NCI-H446 treated with DMSO at 0.1 percent for 48 hours (cell line): ENCODE results near the gene SLC38A4.
"Not testable (repeated sequence)": the region's sequence is repeated elsewhere in the genome, so short reads cannot be mapped to it uniquely, and the experiment has no call there.

Experiments used
- DNase-seq: peaks from one replicate; lab custom pipeline; 2025; lab: John Stamatoyannopoulos, UW

The SLC38A4 gene

DNA sequence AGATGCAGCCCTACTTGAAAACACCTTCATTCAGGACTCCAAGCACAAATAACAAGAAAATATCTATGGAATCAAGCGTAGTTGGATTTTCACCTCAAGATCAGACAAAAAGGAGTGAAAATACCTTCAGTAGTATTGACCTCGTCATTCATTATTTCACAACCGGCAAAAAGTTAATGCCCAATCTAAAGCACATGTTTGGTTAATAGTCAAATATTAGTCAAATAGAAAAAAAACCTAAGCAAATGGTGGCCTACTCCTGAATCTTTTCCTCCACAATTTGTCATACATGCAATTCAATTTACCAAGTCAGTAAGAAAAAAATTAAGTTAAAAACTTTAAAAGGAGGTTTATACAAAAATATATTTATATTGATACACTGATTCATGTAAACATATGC, 50.0 kb downstream of the SLC38A4 start:
- no peak for DNase-seq

DNA sequence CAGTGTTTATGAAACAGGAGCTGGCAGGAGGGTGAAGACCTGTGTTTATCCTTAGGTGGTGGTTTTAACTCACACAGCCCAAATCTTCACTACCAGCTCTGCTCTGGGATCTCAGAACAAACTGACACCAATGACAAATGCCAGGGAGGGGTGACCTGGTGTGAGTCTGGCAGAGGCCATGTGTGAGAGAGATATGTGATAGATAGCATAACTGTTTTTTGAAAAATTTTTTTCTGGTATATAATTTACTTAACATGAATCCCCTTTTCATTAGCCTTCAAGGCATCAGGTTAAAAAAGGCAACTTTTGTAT, 51.5 kb downstream of the SLC38A4 start:
- no peak for DNase-seq

DNA sequence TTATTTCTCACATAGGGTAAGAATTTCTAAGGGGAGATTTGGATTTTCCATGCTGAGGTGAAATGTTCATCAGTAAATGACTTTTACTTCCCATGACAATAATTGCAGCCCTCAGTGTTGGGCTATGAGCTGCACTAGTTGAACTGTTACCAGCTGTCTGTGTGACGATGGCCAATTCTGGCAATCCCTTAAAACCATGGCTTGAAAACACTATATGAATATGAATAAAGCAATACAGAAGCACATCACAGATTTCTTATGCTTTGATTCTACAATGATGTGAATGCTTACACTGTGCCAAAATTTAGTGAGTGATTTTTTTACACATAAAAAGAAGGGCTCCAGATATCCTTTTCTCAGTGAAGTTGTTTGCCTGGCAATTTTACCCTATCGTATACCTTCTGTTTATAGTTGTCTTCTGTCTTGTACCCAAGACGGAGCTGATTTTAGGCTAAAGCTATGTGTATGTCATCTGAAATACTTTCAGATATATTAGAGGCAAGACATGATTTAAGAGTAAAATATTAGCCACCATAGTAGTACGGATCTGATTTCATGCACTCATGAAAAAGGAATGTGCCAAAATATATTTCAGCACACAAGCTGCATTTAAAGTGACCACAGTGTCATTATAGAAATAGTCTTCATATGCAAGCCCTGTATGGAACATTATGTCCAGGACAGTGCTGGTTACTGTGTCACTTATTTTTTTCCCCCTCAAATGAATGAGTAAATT, 52.0 kb downstream of the SLC38A4 start:
- no peak for DNase-seq

DNA sequence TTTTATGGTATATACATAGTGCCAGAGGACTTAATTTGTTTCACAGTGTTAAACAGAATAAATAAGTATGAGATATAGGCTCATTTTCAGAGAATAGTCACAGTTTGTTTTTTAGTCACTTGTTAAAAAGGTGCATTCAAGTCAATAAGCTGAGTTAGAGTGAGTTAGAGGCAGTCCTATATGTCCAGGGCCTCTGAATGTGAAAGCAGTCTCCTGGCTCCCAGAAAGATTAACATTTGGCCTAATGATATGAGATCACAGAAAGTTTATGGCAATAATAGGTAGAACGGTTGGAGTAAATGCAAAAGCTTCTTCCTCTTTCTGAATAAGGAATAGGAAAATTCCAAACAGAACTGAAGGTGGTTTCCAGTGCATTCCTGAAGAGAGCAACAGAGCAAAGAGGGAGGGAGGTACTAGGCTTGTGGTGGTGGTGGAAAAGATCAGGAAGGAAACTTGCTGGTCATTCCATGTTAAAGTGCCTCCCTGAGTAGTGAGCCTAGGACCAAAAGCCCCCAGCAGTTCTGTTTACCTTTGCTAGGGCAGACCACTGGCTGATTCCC, 54.4 kb downstream of the SLC38A4 start:
- DNase-seq: no peak

DNA sequence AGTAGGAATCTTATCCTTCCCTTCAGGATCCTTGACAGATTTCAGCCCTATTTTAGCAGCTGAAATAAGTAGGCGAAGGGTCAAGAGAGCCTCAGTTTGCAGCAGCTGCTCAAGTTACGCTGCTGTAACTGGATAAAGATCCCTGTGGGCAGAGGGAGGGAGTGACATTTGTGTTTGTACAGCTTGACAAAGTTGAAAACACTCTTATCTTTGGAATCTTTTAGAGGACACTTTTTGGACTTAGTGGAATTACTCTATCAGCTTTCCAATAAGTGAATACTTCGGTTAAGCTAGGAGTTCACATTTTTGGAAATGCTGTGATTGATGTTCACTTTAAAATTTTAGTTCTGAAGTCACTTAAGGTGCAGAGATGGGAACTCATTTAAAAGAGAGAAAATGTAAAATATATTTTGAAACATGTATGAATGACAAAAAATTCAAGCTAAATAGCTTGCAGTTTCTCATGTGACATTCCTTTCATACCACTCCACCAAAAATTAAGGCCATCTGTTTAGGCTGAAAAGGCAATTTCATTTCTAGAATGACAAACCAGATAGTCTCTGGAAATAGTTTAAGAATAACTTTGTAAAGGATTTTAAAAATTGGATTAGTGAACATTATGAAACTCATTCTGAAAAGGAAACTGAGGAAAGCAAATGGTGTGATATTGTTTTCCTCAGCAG, 55.2 kb downstream of the SLC38A4 start:
- no peak for DNase-seq

DNA sequence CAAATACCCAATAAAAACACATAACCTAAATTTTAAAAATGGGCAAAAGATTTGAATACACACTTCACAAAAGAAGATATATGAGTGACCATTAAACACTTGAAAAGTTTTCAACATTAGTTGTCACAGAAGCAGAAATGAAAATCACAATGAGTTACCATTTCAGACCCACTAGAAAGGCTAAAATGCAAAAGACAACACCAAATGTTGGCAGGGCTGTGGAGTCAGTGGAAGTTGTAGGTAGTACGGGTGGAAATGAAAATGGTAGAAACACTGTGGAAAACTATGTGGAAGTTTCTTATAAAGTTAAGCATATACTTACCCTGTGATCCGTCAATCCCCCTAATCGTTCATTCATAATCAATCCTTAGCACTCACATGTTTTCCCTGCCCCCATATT, 61.8 kb downstream of the SLC38A4 start:
- no peak for DNase-seq

DNA sequence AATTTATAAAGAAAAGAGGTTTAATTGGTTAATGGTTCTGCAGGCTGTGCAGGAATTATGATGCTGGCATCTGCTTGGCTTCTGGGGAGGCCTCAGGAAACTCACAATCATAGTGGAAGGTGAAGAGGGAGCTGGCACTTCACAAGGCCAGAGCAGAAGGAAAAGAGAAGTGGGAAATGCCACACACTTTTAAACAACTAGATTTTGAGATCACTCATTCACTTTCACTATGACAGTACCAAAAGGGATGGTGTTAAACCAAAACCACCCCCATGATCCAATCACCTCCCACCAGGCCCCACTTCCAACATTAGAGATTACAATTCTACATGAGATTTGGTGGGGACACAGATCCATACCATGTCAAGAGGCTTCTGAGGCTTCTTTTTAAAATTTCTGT, 62.6 kb downstream of the SLC38A4 start:
- DNase-seq: no peak

DNA sequence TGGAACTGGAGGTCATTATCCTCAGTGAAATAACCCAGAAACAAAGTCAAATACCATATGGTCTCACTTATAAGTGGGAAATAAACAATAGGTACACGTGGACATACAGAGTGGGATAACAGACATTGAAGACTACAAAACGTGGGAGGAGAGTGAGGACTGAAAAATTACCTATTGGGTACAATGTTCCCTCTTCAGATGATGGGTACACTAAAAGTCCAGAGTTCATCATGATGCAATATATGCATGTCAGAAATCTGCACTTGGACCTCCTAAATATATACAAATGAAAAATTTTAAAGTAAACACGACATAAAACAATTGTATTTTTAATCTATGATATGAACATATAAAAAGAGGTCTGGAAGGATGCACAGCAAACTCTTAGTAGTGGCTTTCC, 71.2 kb downstream of the SLC38A4 start:
- no peak for DNase-seq

DNA sequence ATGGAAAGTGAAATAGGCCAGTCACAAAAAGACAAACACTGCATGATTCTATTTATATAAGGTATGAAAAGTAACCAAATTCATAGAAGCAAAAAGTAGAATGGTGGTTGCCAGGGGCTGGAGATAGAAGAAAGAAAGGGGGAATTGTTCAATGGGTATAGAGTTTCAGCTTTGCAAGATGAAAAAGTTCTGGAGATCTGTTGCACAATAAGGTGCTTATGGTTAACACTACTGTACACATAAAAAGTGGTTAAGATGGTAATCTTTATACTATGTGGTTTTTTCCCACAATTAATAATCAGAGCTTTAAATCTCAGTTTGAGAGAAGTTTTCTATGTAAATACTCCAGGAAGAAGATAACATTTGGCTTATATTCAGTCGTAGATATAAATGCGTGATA, 73.4 kb downstream of the SLC38A4 start:
- DNase-seq: no peak

DNA sequence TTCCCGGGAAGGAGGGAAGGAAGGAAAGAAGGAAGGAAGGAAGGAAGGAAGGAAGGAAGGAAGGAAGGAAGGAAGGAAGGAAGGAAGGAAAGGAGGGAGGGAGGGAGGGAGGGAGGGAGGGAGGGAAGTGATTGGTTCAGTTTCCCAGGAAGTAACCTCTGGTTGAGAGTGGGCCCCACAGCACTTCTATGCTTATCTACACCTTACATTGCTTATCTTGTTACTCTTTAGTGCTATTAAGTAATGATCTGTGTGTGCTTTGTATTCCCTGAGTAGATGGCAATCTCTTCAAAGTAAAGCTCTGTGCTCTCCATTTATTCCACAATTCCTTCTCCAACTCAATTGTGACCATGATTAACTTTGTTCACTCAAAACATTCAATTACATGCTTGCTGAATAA, 74.6 kb downstream of the SLC38A4 start:
- DNase-seq: no peak

DNA sequence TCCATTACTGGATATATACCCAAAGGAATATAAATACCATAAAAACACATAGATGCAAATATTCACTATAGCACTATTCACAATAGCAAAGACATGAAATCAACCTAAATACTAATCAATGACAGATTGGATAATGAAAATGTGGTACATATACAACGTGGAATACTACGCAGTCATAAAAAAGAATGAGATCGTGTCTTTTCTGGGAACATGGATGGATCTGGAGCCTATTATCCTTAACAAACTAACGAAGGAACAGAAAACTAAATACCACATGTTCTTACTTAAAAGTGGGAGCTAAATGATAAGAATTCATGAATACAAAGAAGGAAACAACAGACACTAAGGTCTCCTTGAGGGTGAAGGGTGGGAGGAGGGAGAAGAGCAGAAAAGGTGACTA, 76.5 kb downstream of the SLC38A4 start:
- DNase-seq: no peak

DNA sequence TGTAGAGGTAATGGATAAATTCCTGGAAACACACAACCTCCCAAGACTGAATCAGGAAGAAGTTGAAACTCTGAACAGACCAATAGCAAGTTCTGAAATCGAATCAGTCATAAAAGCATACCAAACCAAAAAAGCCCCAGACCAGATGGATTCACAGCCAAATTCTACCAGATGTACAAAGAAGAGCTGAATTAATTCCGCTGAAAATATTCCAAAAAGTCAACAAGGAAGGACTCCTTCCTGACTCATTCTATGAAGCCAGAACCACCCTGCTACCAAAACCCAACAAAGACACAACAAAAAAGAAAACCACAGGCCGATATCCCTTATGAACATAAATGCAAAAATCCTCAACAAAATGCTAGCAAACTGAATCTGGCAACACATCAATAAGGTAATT, 81.5 kb downstream of the SLC38A4 start:
- no peak for DNase-seq

DNA sequence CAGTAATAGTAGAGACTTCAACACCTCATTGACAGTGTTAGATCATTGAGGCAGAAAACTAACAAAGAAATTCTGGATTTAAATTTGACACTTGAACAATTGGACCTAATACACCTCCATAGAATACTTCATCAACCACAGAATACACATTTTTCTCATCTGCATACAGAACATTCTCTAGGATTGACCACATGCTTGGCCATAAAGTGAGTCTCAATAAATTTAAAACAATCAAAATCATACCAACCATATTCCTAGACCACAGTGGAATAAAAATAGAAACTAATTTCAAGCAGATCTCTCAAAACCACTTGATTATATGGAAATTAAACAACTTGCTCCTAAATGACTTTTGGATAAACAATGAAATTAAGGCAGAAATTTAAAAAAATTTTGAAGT, 82.3 kb downstream of the SLC38A4 start:
- DNase-seq: no peak

DNA sequence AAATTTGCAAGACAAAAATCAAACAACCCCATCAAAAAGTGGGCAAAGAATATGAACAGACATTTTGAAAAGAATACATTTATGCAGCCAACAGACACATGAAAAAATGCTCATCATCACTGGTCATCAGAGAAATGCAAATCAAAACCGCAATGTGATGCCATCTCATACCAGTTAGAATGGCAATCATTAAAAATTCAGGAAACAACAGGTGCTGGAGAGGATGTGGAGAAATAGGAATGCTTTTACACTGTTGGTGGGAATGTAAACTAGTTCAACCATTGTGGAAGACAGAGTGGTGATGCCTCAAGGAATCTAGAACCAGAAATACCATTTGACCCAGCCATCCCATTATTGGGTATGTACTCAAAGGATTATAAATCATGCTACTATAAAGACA, 83.5 kb downstream of the SLC38A4 start:
- DNase-seq: not testable (repeated sequence)

DNA sequence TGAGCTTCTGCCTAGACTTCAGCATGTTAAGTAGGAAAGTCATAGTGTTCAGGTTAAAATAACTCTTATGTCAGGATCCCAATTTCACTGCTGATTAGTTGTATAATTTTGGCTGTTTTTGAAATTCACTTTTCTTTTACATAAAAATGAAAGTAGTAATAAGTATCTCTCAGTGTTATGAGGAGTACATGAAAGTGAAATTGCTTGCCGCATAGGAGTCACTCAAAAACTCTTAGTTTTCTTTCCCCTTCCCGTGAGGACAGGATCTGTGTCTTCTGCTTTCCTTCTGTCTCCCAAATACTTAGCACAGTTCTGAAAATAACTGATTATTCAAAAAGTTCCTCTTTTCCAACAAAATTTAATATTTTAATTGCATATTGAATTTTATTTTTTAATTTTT, 100.5 kb downstream of the SLC38A4 start:
- no peak for DNase-seq

DNA sequence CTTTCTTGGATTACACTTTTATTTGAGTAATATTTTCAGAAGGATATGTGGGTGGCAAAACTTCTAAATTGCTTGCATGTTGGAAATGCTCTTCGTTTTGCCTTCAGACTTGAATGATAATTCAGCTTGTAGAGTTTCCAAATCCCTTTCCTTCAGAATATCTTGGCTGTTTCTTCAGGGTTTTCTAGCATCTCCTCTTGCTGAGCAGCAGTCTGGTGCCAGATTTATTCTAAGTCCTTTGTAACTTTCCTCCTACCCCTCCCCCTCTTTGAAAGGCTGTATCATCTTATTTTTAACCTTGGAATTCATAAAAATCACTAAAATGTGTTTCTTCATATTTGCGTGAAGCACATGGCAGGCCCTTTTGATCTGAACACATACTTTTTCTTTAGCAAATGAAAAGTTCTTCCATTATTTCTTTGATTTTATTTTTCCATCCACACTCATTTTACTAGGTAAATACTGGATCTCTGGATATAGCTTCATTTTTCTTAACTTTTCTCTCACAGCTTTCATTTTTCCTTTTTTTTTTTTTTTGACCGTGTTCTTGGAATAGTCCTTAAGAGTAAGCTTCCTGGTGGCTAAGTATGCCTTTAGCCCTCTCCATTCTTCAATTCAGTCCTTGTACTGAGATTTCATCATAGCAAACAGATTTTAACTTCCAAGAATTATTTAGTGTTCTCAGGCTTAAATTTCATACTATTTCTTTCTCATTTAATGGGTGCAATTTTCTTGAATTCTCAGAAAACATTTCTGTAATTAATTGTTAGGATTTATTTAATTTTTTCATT, 102.0 kb downstream of the SLC38A4 start:
- no peak for DNase-seq

DNA sequence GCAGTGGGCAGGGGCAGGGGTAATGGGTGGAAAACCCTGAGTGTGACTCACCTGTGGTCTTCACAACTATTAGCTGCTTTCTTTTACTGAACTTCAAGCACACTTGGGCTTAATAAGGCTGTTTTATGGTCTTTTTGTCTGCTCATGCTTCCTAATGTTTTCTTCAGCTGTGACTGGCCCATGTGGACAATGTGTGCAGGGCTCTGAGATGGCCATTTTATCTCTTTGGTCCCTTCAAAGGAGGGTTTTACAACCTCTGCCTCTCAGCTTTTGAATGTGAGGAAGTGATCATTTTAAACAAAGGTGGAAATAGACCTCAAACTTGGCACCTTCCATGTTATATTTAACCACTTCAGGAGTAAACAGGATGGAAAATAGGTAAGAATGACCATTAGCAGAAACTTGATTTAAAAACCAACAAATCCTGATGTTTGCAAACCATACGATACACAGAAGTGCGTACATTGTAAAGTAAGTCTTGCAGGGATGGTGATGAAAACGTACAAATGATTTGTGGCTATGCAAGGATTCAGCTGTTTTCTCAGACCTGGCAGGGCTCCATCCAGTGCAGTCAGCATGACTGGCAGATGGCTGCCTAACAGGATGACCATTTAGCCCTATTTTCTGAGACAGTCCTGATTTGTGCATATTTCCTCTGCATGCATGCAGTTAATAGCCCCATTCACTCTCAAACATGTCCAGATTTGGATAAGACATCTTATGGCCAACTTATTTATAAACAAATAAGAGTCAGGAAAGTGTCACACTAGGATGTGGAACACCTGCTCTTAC, 103.2 kb downstream of the SLC38A4 start:
- no peak for DNase-seq

DNA sequence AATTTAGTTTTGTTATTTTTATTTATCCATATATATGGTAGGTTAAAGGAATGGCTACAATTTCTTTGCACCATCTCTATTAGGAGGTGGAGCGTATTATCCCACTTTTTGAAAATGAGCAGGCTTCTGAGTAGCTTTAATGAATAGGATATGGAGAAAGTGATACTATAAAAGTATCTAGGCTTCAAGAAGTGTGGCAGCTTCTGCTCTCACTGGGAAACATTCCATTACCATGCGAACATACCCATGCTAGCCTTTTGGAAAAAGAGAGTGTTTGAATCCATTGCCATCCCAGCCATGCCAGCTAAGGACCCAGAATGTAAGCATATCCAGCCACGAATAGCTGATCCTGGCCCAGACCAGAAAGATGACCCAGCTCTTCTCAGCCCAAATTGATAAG, 107.3 kb downstream of the SLC38A4 start:
- DNase-seq: no peak

DNA sequence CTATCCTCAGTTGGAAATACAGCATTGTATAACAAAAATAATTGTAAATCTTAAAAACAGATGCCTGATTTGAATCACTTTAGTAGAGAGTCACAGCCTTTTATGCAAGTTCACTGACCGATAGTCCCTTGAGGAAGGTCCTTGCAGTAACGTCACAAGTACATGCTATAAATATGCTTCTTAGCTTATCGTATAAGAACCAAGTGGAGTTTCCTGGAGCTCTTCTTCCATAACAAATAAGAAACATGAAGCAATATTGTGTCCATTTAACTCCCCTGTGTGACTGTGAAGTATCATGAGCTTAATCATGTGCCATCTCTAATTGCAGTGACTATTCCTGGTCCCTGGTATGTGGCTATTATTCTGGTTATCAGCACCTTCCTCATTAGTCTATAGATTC, 107.9 kb downstream of the SLC38A4 start:
- no peak for DNase-seq

DNA sequence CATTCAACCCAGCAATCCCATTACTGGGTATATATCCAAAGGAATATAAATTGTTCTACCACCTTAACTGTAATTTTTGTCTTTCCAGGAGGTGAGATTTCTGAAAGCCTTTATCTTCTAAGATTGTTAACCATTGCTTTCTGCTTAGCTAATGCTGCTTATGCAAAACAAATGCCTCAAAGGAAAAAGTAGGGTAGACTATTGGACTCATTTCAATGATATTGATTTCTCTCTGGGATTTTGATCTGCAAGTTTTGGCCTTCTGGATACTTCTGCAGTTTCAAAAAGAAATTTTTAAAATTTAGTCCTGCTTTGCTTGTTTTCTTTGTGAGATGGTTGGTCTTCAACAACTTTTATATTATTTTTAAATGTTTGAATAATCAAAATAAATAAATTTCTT, 108.6 kb downstream of the SLC38A4 start:
- DNase-seq: no peak
